DND-41 (cell line): ENCODE results near the gene STK16.

ENCODE experiments used
- EZH2 ChIP-seq: IDR thresholded peaks from 3 replicates; pipeline ENCODE4 v1.6.1; 2012; ENCODE audit warnings: borderline replicate concordance, low read depth, mild to moderate bottlenecking, moderate library complexity, low read length, inconsistent platforms; ENCODE audit not compliant: severe bottlenecking
- TF ChIP-seq, protein P1 (sequence below): IDR thresholded peaks from 2 replicates; pipeline ENCODE4 v1.5.1; 2012; ENCODE audit warnings: borderline replicate concordance, low read length, moderate library complexity, mild to moderate bottlenecking; ENCODE audit not compliant: poor library complexity, severe bottlenecking; ENCODE audit errors: extremely low read depth

DNA sequence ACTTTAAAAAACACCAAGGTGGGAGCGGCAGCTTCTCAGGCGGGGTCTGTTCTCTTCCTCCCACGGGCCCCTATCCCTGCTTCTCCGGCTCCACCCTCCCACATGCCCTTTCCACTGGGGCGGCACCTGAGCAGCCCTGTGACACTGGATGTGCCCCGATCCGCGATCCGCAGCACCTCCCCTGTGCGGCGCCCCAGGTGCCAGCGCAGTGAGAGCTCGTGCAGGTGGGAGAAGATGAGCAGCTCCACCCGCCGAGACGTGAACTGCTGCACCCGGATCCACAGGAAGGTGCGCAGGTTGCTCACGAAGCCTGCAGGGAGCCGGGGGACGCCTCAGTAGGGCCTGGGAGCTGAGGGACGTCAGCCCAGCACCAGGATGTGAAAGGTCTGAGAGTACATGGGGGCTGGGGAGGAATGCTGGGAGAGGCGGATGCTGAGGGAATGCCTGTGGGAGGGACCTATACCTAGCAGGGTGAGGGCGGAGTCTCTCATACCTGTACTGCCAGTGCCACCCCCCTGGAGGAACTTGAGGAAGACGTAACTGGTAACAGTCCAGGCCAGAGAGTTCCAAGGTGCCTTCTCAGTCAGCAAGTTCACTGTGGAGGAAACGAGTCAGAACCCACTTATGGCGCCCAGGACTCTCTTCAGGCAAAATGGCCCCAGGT, 29.3 kb upstream of the STK16 start:
- TF ChIP-seq, protein P1, sequence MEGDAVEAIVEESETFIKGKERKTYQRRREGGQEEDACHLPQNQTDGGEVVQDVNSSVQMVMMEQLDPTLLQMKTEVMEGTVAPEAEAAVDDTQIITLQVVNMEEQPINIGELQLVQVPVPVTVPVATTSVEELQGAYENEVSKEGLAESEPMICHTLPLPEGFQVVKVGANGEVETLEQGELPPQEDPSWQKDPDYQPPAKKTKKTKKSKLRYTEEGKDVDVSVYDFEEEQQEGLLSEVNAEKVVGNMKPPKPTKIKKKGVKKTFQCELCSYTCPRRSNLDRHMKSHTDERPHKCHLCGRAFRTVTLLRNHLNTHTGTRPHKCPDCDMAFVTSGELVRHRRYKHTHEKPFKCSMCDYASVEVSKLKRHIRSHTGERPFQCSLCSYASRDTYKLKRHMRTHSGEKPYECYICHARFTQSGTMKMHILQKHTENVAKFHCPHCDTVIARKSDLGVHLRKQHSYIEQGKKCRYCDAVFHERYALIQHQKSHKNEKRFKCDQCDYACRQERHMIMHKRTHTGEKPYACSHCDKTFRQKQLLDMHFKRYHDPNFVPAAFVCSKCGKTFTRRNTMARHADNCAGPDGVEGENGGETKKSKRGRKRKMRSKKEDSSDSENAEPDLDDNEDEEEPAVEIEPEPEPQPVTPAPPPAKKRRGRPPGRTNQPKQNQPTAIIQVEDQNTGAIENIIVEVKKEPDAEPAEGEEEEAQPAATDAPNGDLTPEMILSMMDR = no peak
- no peak for TF ChIP-seq EZH2
